GM21825 (cell line): ENCODE measurements around the gene PCBP3.

Experiments used
- ATAC-seq: cut with Tn5 transposase; IDR thresholded peaks from one replicate; pipeline ENCODE4 v1.9.1; 2021; ENCODE audit warnings: mild to moderate bottlenecking, moderate library complexity; ENCODE audit not compliant: unreplicated experiment

PCBP3 gene

GRCh38 chr21:45918835-45919447, 275.4 kb downstream of the PCBP3 start:
- no peak for ATAC-seq

- ATAC-seq: no peak
Measured at GRCh38 chr21:45919593-45919992, 276.1 kb downstream of the PCBP3 start.

GRCh38 chr21:45920824-45921600, 277.5 kb downstream of the PCBP3 start:
- ATAC-seq: no peak

- ATAC-seq: no peak
Measured at GRCh38 chr21:45921917-45922316, 278.4 kb downstream of the PCBP3 start.

GRCh38 chr21:45922648-45923047, 279.1 kb downstream of the PCBP3 start:
- ATAC-seq: no peak

GRCh38 chr21:45923146-45923545, 279.6 kb downstream of the PCBP3 start:
- no peak for ATAC-seq

DNA sequence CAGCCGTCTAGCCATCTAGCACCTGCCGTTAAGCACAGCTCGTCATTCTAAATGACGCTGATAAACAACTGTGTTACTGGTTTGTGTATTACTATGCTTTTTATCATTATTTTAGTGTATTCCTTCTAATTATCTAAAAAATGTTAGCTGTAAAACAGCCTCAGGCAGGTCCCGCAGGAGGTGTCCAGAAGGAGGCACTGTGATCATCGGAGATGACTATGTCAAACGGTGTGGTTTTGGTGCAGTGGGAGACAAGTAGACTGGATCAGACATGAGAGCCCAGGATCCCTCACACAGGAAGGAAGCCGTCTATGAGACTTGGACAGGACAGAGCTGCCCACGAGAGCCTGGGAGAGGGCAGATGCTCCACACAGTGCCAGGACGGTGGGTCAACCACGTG, 282.8 kb downstream of the PCBP3 start:
- ATAC-seq: no peak

DNA sequence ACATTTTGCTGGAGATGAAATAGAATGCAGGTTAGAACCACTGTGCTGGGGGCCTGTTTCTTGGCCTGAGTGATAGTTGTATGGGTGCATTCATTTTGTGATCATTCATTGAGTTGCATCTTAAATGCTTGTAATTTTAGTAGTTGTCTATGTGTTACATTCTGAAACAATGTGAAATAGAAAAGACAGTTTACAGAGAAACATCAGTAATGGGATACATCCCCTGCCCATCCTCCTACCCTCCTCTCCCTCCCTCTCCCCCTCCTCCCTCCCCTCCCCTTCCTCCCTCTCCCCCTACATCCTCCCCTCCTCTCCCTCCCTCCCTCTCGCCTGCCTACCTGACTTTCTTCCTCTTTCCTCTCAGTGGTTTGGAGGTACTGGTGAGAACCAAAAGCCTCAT, 283.5 kb downstream of the PCBP3 start:
- ATAC-seq: no peak

DNA sequence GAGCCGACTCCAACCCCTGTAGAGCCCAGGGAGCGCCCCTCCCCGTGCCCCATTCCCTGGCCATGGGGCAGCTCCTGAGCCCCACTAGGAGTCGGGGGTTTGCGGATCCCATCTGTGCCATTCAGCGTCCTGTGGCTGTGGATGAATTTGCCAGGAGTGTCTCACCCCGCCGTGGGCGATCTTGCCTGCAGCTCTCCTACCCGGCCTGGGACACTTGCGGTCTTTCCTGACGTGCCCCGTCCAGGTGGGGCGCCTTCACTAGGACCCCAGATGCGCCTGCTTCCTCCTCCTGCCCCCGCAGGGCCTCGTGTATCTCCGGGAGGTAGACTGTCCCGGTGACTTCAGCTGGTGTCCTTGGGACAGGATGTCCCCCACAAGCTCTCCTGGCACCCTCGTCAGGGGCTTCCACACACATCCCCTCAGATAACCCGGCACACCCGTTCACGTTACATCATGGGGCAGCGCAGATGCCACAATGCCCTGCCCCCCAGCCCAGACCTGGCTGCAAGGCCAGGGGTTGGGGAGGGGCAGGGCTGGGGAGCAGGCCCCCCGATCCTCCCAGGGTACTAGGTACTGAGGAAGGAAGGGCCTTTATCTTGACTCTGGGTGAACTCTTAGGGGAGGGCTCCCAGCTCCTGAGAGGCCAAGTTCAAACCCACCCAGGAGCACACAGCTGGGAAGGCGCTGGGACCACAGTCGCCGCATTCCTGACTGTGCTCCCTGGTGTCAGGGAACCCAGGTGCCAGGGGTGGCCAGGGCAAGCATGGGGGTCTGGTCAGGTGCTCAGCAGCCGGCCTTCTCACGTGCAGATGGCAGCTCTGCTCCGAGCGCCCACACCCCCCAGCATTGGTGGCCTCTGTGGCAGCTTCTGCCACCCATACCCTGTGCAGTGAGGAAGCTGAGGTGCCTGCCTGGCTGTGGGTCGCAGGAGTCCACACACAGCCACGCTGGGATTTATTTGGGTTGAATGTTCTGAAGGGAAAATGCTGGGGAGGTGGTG, 284.6 kb downstream of the PCBP3 start:
- no peak for ATAC-seq

DNA sequence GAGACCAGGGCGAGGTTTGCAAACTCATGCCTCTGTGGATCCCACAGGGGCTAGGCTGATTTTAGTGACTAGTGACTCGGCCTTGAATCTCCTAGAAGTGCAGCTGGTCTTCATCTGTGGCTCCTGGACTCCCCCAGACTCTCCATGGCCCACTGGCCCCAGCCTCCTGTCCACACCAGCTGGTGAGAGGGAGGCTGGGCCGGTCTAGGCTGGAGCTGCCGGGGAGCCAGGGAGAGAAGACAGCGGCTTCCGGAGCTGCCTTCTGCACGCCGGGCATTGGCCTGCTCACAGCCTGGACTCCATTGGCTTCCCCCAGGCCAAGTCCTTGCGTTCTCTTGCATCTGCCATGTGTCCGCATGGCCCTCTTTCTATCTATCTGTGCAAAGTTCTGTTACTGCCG, 285.9 kb downstream of the PCBP3 start:
- ATAC-seq: no peak

- no peak for ATAC-seq
Measured at GRCh38 chr21:45930231-45930760, 286.8 kb downstream of the PCBP3 start.

DNA sequence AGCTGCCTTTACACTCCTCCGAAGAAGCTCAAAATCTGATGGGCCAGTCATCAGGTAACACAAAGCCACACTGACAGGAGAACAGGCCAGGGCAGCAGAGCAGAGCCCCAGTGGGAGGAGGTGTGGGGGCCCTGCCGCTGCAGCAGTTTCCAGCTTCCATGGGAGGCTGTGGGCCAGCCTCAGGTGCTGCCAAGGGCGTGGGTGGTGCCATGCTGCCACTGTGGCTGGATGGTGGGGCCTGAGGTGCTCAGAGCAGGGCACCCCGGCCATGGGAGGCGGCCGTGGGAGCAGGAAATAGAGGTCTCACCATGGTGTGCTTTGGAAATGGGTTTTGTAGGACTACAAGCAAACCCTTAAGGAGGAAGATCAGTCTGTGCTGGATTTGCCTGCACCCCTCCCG, 287.3 kb downstream of the PCBP3 start:
- no peak for ATAC-seq

DNA sequence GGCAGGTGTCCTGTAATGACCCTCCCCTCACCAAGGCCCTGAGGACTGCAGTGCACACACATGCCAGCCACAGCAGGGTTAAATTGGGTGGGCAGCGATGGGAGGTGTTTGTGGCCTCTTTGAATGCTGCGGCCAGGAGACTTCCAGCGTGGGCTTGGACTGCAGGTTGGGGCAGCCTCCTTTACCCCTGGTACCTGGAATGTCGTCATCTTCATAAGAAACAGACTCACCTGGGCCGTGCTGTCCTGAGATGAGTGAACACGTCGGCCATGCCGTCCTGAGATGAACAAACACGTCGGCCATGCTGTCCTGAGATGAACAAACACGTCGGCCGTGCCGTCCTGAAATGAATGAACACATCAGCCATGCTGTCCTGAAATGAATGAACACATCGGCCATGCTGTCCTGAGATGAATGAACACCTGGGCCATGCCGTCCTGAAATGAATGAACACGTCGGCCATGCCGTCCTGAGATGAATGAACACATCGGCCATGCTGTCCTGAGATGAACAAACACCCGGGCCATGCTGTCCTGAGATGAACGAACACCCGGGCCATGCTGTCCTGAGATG, 288.0 kb downstream of the PCBP3 start:
- no peak for ATAC-seq

DNA sequence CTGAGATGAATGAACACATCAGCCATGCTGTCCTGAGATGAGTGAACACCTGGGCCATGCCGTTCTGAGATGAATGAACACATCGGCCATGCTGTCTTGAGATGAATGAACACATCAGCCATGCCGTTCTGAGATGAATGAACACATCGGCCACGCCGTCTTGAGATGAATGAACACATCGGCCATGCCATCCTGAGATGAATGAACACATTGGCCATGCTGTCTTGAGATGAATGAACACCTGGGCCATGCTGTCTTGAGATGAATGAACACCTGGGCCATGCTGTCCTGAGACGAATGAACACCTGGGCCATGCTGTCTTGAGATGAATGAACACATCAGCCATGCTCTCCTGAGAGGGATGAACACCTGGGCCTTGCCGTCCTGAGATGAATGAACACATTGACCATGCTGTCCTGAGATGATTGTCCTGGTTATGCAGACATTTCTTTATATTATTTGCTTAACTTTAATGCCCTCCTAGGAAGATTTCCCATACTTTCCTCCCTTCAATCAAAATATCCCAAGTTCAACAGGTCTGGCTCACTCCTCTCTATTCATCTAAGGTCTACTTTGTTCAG, 289.5 kb downstream of the PCBP3 start:
- ATAC-seq: no peak

- no peak for ATAC-seq
Measured at GRCh38 chr21:45934085-45934484, 290.6 kb downstream of the PCBP3 start.

- no peak for ATAC-seq
Measured at GRCh38 chr21:45934554-45934953, 291.0 kb downstream of the PCBP3 start.

DNA sequence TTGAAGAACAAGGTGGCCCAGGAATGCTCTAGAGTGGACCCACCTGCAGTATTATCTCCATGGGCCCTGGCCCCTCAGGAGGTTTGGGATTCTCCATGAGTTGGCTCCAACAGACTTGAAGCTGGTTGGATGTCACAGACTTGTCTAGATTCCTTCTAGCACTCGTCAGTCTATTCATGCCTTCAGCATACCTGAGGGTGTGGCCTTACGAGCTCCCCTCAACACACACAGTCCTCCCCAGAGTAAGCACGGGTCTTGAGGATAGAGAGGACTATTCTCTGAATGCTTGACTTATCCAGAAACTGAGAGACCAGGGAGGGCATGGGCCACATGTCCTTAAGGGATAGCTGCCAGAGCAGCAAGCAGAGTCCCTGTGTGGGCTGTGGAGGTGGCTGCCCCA, 292.1 kb downstream of the PCBP3 start:
- ATAC-seq: no peak

DNA sequence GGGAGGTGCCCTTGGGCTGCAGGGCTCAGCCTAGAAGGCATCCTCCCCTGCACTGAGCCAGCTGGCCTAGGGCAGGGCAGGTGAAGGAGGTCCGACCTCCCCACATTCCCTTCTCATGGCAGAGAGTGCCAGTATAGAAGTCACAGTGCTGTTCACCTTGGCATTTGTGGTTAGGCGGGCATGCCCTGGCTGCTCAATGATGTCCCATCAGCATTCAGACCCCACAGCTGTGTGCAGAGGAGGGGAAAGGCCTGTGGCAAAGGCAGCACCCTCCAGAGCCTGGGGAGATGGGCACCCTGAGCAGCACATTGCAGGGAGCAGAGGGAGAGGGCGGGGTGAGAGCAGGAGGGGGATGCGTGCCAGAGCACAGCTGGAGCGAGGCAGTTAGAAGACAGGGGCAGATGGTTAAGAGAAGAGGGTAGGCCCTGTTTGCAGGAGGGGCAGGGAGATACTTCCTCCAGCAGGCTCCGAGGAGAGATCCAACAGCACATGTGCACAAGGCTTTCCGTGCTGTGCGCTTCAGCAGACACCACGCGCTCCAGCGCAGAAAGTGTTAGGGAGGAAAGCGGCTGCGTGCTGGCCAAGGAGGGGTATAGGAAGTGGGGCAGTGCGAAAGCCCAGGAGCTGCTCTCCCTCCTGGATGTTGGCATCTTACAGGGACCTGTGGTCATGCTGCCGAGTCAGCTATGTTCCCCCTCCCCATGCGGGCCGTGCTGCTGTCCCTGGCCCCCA, 294.4 kb downstream of the PCBP3 start:
- ATAC-seq: no peak

GRCh38 chr21:45938453-45938755, 294.9 kb downstream of the PCBP3 start:
- ATAC-seq: no peak
